Gastrocnemius medialis (tissue), 4 donors: ENCODE results near the gene FRAT1. TPM values are rescaled to one million over a fixed set of nuclear protein-coding genes. Genes with fewer than 3 reads are reported as not detected.

Experiments used
- ATAC-seq, 2 donors: fragments of 150-250 bp; one replicate each; pipeline ENCODE4 v1.9.1; 2016
- DNase-seq, 2 donors: peaks; one replicate each; pipeline ENCODE4 v3.0.0-alpha.2; 2019
- H3K27ac ChIP-seq, 4 donors: fragments of 200-600 bp; sonication (generic); 1 replicate in 1 of 4; 2 replicates in 3 of 4; pipeline ENCODE4 v1.5.1; 2016 to 2018; ENCODE audit warnings: mild to moderate bottlenecking in 2 of 4, moderate library complexity in 1 of 4
- H3K27me3 ChIP-seq, 3 donors: fragments of 200-600 bp; sonication (generic) in 2 of 3; 1 replicate in 1 of 3; 2 replicates in 2 of 3; pipeline versions ENCODE4 v1.5.1 to v1.6.0; 2016 to 2019; ENCODE audit warnings: mild to moderate bottlenecking in 1 of 3, moderate library complexity in 1 of 3
- H3K36me3 ChIP-seq, 2 donors: fragments of 200-600 bp; sonication (generic) in 1 of 2; one replicate each; pipeline ENCODE4 v1.5.1; 2017 to 2018
- H3K4me1 ChIP-seq, 2 donors: fragments of 200-600 bp; sonication (generic) in 1 of 2; one replicate each; pipeline ENCODE4 v1.5.1; 2016 to 2017; ENCODE audit warnings: mild to moderate bottlenecking in 2 of 2
- H3K4me3 ChIP-seq, 4 donors: fragments of 200-600 bp; sonication (generic) in 3 of 4; 1 replicate in 1 of 4; 2 replicates in 3 of 4; pipeline ENCODE4 v1.5.1; 2016 to 2019; ENCODE audit warnings: mild to moderate bottlenecking in 2 of 4
- H3K9me3 ChIP-seq, 3 donors: fragments of 200-600 bp; sonication (generic) in 2 of 3; 1 replicate in 1 of 3; 2 replicates in 2 of 3; pipeline ENCODE4 v1.5.1; 2016 to 2019
- CTCF ChIP-seq, 5 experiments: fragments of 450-650 bp in 3 of 5; fragments of 200-600 bp in 2 of 5; sonication (generic) in 2 of 5; IDR thresholded peaks in 4 of 5; conservative IDR thresholded peaks in 1 of 5; 1 replicate in 4 of 5; 2 replicates in 1 of 5; pipeline ENCODE4 v1.5.1; 2016 to 2019; ENCODE audit warnings: antibody characterized with exemption in 5 of 5, mild to moderate bottlenecking in 3 of 5, moderate library complexity in 3 of 5
- POLR2A ChIP-seq, 2 donors: fragments of 450-650 bp; IDR thresholded peaks; one replicate each; pipeline ENCODE4 v1.6.1; 2017; ENCODE audit warnings: antibody characterized with exemption in 2 of 2, mild to moderate bottlenecking in 2 of 2, moderate library complexity in 2 of 2
- in situ Hi-C, 4 donors: fragments of 200-750 bp; cut with MboI; loops; one replicate each; pipeline versions ENCODE4 v1.15.0 to v1.8.0; 2017; ENCODE audit warnings: low sequenced_read_pairs in 4 of 4
- intact Hi-C: fragments of 100-400 bp; cut with DNase I; formaldehyde crosslinking; loops from one replicate; pipeline ENCODE4 v1.15.1; 2023; ENCODE audit warnings: low total_unique reads
- total RNA-seq, 4 donors: library from RNA; depleted of rRNA; stranded (reverse); fragments of >200 nt; gene quantifications; one replicate each; pipeline versions ENCODE4 v1.1.0 to v1.2.3, GENCODE V29; 2016

The FRAT1 gene
- total RNA-seq, 4 donors from 2014 or later, result 1.7 to 7.6 (median 3.2) TPM

- no peak for ATAC-seq
- no peak for TF ChIP-seq CTCF (IDR thresholded peaks at IDR 0.05 in 4 of 5, conservative IDR thresholded peaks at IDR 0.05 in 1 of 5)
- no peak for TF ChIP-seq POLR2A (IDR thresholded peaks at IDR 0.05)
- DNase-seq, result no peak
- no peaks in the 10 kb centered on the region for H3K9me3 ChIP-seq
- peaks cover 0 to 88% of the 10 kb centered on the region in 2 donors for H3K36me3 ChIP-seq
- no peak overlapping the region for H3K4me3 ChIP-seq
- peaks cover 0 to 8% of the 10 kb centered on the region in 2 donors for H3K4me1 ChIP-seq
- in situ Hi-C loops (no loop called here), intact Hi-C loops (no loop called here)
- no peak overlapping the region for H3K27ac ChIP-seq
- no peaks in the 10 kb centered on the region for H3K27me3 ChIP-seq
Measured at GRCh38 chr10:97366572-97366971, 47.5 kb downstream of the FRAT1 start.

- H3K4me3 ChIP-seq, result no peak overlapping the region
- in situ Hi-C loops, result no loop called here
- peaks cover 0 to 91% of the 10 kb centered on the region in 2 donors for H3K36me3 ChIP-seq
- no peaks in the 10 kb centered on the region for H3K9me3 ChIP-seq
- peaks cover 0 to 8% of the 10 kb centered on the region in 2 donors for H3K4me1 ChIP-seq
- ATAC-seq (no peak), DNase-seq (no peak)
- H3K27ac ChIP-seq, result no peak overlapping the region
- TF ChIP-seq CTCF (IDR thresholded peaks at IDR 0.05 in 4 of 5, conservative IDR thresholded peaks at IDR 0.05 in 1 of 5), result no peak
- TF ChIP-seq POLR2A (IDR thresholded peaks at IDR 0.05), result no peak
- no peaks in the 10 kb centered on the region for H3K27me3 ChIP-seq
- intact Hi-C loops, result no loop called here
Measured at GRCh38 chr10:97367126-97367649, 48.1 kb downstream of the FRAT1 start.

Other genes with a start within 250 kb of the FRAT1 start
- under 1 TPM in 2 of 4 donors, not detected in 2; 0.10 to 0.13 TPM for gene SLIT1, start 133.3 kb upstream of the FRAT1 start, total RNA-seq
- gene ARHGAP19, start 26.6 kb upstream of the FRAT1 start, total RNA-seq, result 10 to 100 TPM in 1 of 4 donors, 1 to 10 TPM in 3; 1.7 to 12.3 (median 2.4) TPM
- 10 to 100 TPM in 3 of 4 donors, 1 to 10 TPM in 1; 9.3 to 28.7 (median 20.5) TPM for gene FRAT2, start 15.5 kb downstream of the FRAT1 start, total RNA-seq
- gene RRP12, start 82.1 kb downstream of the FRAT1 start, total RNA-seq, result 10 to 100 TPM; 41.9 to 61.4 (median 49.9) TPM
- 10 to 100 TPM; 41.0 to 72.1 (median 62.2) TPM for gene PGAM1, start 106.9 kb downstream of the FRAT1 start, total RNA-seq
- gene EXOSC1, start 126.7 kb downstream of the FRAT1 start, total RNA-seq, result 10 to 100 TPM; 18.6 to 34.5 (median 26.8) TPM
- 10 to 100 TPM; 25.0 to 34.5 (median 31.6) TPM for gene ZDHHC16, start 126.9 kb downstream of the FRAT1 start, total RNA-seq
- gene MMS19, start 179.2 kb downstream of the FRAT1 start, total RNA-seq, result 10 to 100 TPM; 56.1 to 70.0 (median 65.0) TPM
- gene UBTD1, start 179.7 kb downstream of the FRAT1 start, total RNA-seq, result 10 to 100 TPM; 13.7 to 40.0 (median 23.3) TPM